PC-3 (cell line): Measurements from ENCODE around the gene CNTNAP2. TPM values are rescaled to one million over a fixed set of nuclear protein-coding genes. Genes with fewer than 3 reads are reported as not detected.

Experiments
- ATAC-seq: fragments of 200-7000 bp; cut with Tn5 transposase; 2 replicates; pipeline ENCODE4 v1.9.1; 2020; ENCODE audit warnings: mild to moderate bottlenecking, moderate library complexity
- BruUV-seq: library from RNA; stranded (reverse); fragments of 400-500 nt; replicated peaks from 2 replicates; lab custom pipeline; 2021; lab: Mats Ljungman, UMichigan
- CTCF ChIA-PET: fragments of 300-600 bp; sonication (Branson Sonifier 250); formaldehyde crosslinking; loops from one replicate; lab custom pipeline; 2022; ENCODE audit warnings: antibody characterized with exemption; lab: Charles Lee
- POLR2A ChIA-PET: fragments of 300-600 bp; sonication (Branson Sonifier 250); formaldehyde crosslinking; loops from one replicate; lab custom pipeline; 2022; ENCODE audit warnings: antibody characterized with exemption; ENCODE audit not compliant: unreplicated experiment; lab: Charles Lee
- DNase-seq: peaks from one replicate; pipeline ENCODE4 v3.0.0-alpha.2; 2015
- H2AFZ ChIP-seq: fragments of 300-600 bp; sonication (generic); 2 replicates; pipeline ENCODE4 v1.6.0; 2016; ENCODE audit warnings: antibody characterized with exemption, low read length
- H3F3A ChIP-seq: fragments of 300-600 bp; sonication (generic); one replicate; pipeline ENCODE4 v1.6.0; 2017; ENCODE audit warnings: antibody characterized with exemption, low read length, control low read depth, mild to moderate bottlenecking; ENCODE audit not compliant: unreplicated experiment
- H3K27ac ChIP-seq: fragments of 300-600 bp; sonication (generic); 2 replicates; pipeline ENCODE4 v1.5.1; 2016; ENCODE audit warnings: mild to moderate bottlenecking, low read length
- H3K27me3 ChIP-seq: fragments of 300-600 bp; sonication (generic); 2 replicates; pipeline ENCODE4 v1.6.1; 2016; ENCODE audit warnings: low read length, mixed read lengths
- H3K36me3 ChIP-seq: fragments of 300-600 bp; sonication (generic); 2 replicates; pipeline ENCODE4 v1.6.1; 2016; ENCODE audit warnings: low read depth, mixed run types, low read length, mixed read lengths
- H3K4me1 ChIP-seq: fragments of 300-600 bp; sonication (generic); 2 replicates; pipeline ENCODE4 v1.5.1; 2016; ENCODE audit warnings: low read length; ENCODE audit not compliant: insufficient read depth
- H3K4me2 ChIP-seq: fragments of 300-600 bp; sonication (generic); 2 replicates; pipeline ENCODE4 v1.6.0; 2016; ENCODE audit warnings: low read length
- H3K4me3 ChIP-seq: fragments of 300-600 bp; sonication (generic); 2 replicates; pipeline ENCODE4 v1.5.1; 2016; ENCODE audit warnings: mild to moderate bottlenecking, low read length, mixed read lengths
- H3K79me2 ChIP-seq: fragments of 300-600 bp; sonication (generic); 2 replicates; pipeline ENCODE4 v1.6.1; 2017; ENCODE audit warnings: low read length, mixed read lengths
- H3K9ac ChIP-seq: fragments of 300-600 bp; sonication (generic); 2 replicates; pipeline ENCODE4 v1.6.0; 2016; ENCODE audit warnings: mild to moderate bottlenecking, low read length
- H3K9me2 ChIP-seq: fragments of 300-600 bp; sonication (generic); replicated peaks from 2 replicates; pipeline ENCODE4 v1.6.1; 2016; ENCODE audit warnings: mixed run types, low read length, mixed read lengths
- H3K9me3 ChIP-seq: fragments of 300-600 bp; sonication (generic); 2 replicates; pipeline ENCODE4 v1.6.1; 2016; ENCODE audit warnings: low read length, mixed read lengths
- H4K20me1 ChIP-seq: fragments of 300-600 bp; sonication (generic); 2 replicates; pipeline ENCODE4 v1.6.1; 2016; ENCODE audit warnings: low read length, mixed read lengths
- CTCF ChIP-seq: fragments of 300-600 bp; sonication (generic); conservative IDR thresholded peaks from 2 replicates; pipeline ENCODE4 v1.5.1; 2017; ENCODE audit warnings: antibody characterized with exemption, low read depth, mild to moderate bottlenecking, low read length
- EZH2 ChIP-seq: fragments of 300-600 bp; sonication (generic); IDR thresholded peaks from one replicate; pipeline ENCODE4 v1.6.1; 2017; ENCODE audit warnings: antibody characterized with exemption, mild to moderate bottlenecking, low read length; ENCODE audit not compliant: unreplicated experiment
- EZH2phosphoT487 ChIP-seq: fragments of 300-600 bp; sonication (generic); IDR thresholded peaks from 2 replicates; pipeline ENCODE4 v1.6.1; 2018; ENCODE audit warnings: mild to moderate bottlenecking, antibody characterized with exemption, low read length, borderline replicate concordance
- intact Hi-C: fragments of 100-400 bp; cut with micrococcal nuclease; formaldehyde crosslinking; loops from 2 replicates; pipeline ENCODE4 v1.9.0; 2023
- total RNA-seq: library from RNA; depleted of rRNA; stranded (reverse); fragments of >200 nt; gene quantifications from 2 replicates; pipeline ENCODE4 v1.2.3, GENCODE V29; 2014

CNTNAP2 gene
- total RNA-seq, 1 experiment from 2014 or later = 1.5 TPM

DNA sequence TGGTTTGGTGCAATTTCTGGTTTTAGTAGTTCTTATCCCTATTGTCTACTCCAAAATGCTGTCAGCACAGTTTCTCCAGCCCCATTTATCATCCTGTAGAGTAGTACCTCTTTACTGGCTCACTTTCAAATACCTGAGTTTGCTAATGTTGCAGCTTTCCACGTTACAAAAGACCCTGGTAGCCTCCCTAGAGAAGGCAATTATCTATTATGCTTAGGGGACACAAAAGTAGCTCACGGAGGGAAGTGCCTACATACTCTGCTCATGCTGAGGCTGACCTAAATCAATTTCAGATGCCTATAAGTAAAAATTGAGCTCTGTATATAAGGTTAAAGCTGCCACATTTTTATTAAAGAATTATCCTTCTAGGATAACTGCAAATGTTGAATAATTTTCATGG, 603.6 kb downstream of the CNTNAP2 start:
- TF ChIP-seq CTCF = no peak
- no peak for TF ChIP-seq EZH2
- TF ChIP-seq EZH2phosphoT487 = no peak
- no peak overlapping the region for H3K9ac ChIP-seq
- H3K4me1 ChIP-seq = no peaks in the 10 kb centered on the region
- H3K27me3 ChIP-seq = no peaks in the 10 kb centered on the region
- no peaks in the 10 kb centered on the region for H3F3A ChIP-seq
- intact Hi-C loops = no loop called here
- no peaks in the 10 kb centered on the region for H3K36me3 ChIP-seq
- H4K20me1 ChIP-seq = no peaks in the 10 kb centered on the region
- ChIA-PET POLR2A (no interaction called here), CTCF (no interaction called here)
- no peak overlapping the region for H3K27ac ChIP-seq
- H3K79me2 ChIP-seq = no peaks in the 10 kb centered on the region
- H3K4me2 ChIP-seq = no peak overlapping the region
- DNase-seq (no peak), ATAC-seq (no peak)
- H2AFZ ChIP-seq = no peak overlapping the region
- BruUV-seq = no TSS peak
- no peak overlapping the region for H3K4me3 ChIP-seq
- H3K9me3 ChIP-seq = no peaks in the 10 kb centered on the region
- no peaks in the 10 kb centered on the region for H3K9me2 ChIP-seq

GRCh38 chr7:146722986-146723385, 606.4 kb downstream of the CNTNAP2 start:
- H2AFZ ChIP-seq = no peak overlapping the region
- intact Hi-C loops = no loop called here
- no peaks in the 10 kb centered on the region for H3K27me3 ChIP-seq
- H3F3A ChIP-seq = no peaks in the 10 kb centered on the region
- no TSS peak for BruUV-seq
- no peaks in the 10 kb centered on the region for H3K9me2 ChIP-seq
- H3K9me3 ChIP-seq = no peaks in the 10 kb centered on the region
- no peak overlapping the region for H3K4me2 ChIP-seq
- DNase-seq = no peak
- ChIA-PET POLR2A (no interaction called here), CTCF (no interaction called here)
- H3K4me1 ChIP-seq = no peaks in the 10 kb centered on the region
- H3K27ac ChIP-seq = no peak overlapping the region
- TF ChIP-seq EZH2 (no peak), EZH2phosphoT487 (no peak), CTCF (no peak)
- H3K79me2 ChIP-seq = no peaks in the 10 kb centered on the region
- H4K20me1 ChIP-seq = no peaks in the 10 kb centered on the region
- no peak overlapping the region for H3K4me3 ChIP-seq
- H3K36me3 ChIP-seq = no peaks in the 10 kb centered on the region
- H3K9ac ChIP-seq = no peak overlapping the region
- ATAC-seq = no peak

DNA sequence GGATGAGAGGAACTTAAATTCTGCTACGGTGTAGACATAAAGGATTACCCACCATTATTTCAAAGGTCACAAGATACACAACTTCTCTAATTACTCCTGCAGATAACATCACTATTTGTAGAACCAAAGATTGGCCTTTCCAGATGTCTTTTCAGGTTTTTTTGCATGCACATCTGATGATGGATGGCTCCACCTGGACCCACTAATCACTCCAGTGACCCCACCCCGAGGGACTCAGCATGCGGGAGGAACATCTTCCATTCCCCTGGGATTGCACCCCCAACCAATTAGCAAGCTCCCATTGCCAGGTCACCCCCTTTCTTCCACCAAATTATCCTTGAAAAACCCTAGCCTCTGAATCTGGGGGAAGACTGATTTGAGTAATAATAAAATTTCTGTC, 608.9 kb downstream of the CNTNAP2 start:
- H3K4me3 ChIP-seq = no peak overlapping the region
- H2AFZ ChIP-seq = no peak overlapping the region
- H3K9me2 ChIP-seq = no peaks in the 10 kb centered on the region
- no peak for DNase-seq
- H3K4me1 ChIP-seq = peaks cover 5% of the 10 kb centered on the region
- ATAC-seq = no peak
- no peaks in the 10 kb centered on the region for H3K27me3 ChIP-seq
- H3K9me3 ChIP-seq = no peaks in the 10 kb centered on the region
- H3K27ac ChIP-seq = no peak overlapping the region
- intact Hi-C loops = no loop called here
- H3K4me2 ChIP-seq = no peak overlapping the region
- H4K20me1 ChIP-seq = no peaks in the 10 kb centered on the region
- ChIA-PET CTCF (no interaction called here), POLR2A (no interaction called here)
- no peaks in the 10 kb centered on the region for H3K36me3 ChIP-seq
- H3K79me2 ChIP-seq = no peaks in the 10 kb centered on the region
- TF ChIP-seq EZH2phosphoT487 = no peak
- TF ChIP-seq EZH2 = no peak
- TF ChIP-seq CTCF = no peak
- BruUV-seq = no TSS peak
- H3K9ac ChIP-seq = no peak overlapping the region
- H3F3A ChIP-seq = no peaks in the 10 kb centered on the region
